ENCODE results near the gene JPH2. TPM values are rescaled to one million over a fixed set of nuclear protein-coding genes. Genes with fewer than 3 reads are reported as not detected.

The JPH2 gene
- total RNA-seq, 2 donors from 2014 or later: 0.09 to 0.42 TPM

GRCh38 chr20:44167736-44168135 lies 19.3 kb downstream of the JPH2 start:
- Mint-ChIP-seq H3K9me3 (no peaks in the 10 kb centered on the region), H3K27me3 (peaks cover 50% of the 10 kb centered on the region), H3K4me3 (no peak overlapping the region), H3K27ac (no peak overlapping the region), H3K4me1 (no peaks in the 10 kb centered on the region), H3K36me3 (ENCODE audit: low read depth) (no peaks in the 10 kb centered on the region)
- ATAC-seq (replicated peaks): no peak

- H3K4me1 Mint-ChIP-seq: no peaks in the 10 kb centered on the region
- H3K4me3 Mint-ChIP-seq: no peak overlapping the region
- no peaks in the 10 kb centered on the region for H3K9me3 Mint-ChIP-seq
- no peaks in the 10 kb centered on the region for H3K36me3 Mint-ChIP-seq (ENCODE audit: low read depth)
- no peak for ATAC-seq (replicated peaks)
- no peak overlapping the region for H3K27ac Mint-ChIP-seq
- peaks cover 44% of the 10 kb centered on the region for H3K27me3 Mint-ChIP-seq
Measured at GRCh38 chr20:44166477-44166876, 20.5 kb downstream of the JPH2 start.

GRCh38 chr20:44166008-44166407 lies 21.0 kb downstream of the JPH2 start:
- Mint-ChIP-seq H3K9me3 (no peaks in the 10 kb centered on the region), H3K36me3 (ENCODE audit: low read depth) (no peaks in the 10 kb centered on the region), H3K27me3 (peaks cover 42% of the 10 kb centered on the region), H3K4me1 (no peaks in the 10 kb centered on the region), H3K4me3 (no peak overlapping the region), H3K27ac (no peak overlapping the region)
- ATAC-seq (replicated peaks): no peak

GRCh38 chr20:44160133-44160532 lies 26.9 kb downstream of the JPH2 start:
- H3K27ac Mint-ChIP-seq: no peak overlapping the region
- no peaks in the 10 kb centered on the region for H3K36me3 Mint-ChIP-seq (ENCODE audit: low read depth)
- H3K4me3 Mint-ChIP-seq: no peak overlapping the region
- H3K9me3 Mint-ChIP-seq: peaks cover 4% of the 10 kb centered on the region
- peaks cover 38% of the 10 kb centered on the region for H3K27me3 Mint-ChIP-seq
- no peak for ATAC-seq (replicated peaks)
- H3K4me1 Mint-ChIP-seq: peaks cover 5% of the 10 kb centered on the region

- Mint-ChIP-seq H3K4me1 (peaks cover 5% of the 10 kb centered on the region), H3K36me3 (ENCODE audit: low read depth) (no peaks in the 10 kb centered on the region), H3K27me3 (peaks cover 38% of the 10 kb centered on the region), H3K27ac (no peak overlapping the region), H3K4me3 (no peak overlapping the region), H3K9me3 (peaks cover 4% of the 10 kb centered on the region)
- ATAC-seq (replicated peaks): no peak
Measured at GRCh38 chr20:44159711-44160110, 27.3 kb downstream of the JPH2 start.

- ATAC-seq (replicated peaks): no peak
- Mint-ChIP-seq H3K36me3 (ENCODE audit: low read depth) (no peaks in the 10 kb centered on the region), H3K9me3 (peaks cover 4% of the 10 kb centered on the region), H3K27ac (no peak overlapping the region), H3K4me3 (no peak overlapping the region), H3K4me1 (peaks cover 5% of the 10 kb centered on the region), H3K27me3 (peaks cover 33% of the 10 kb centered on the region)
Measured at GRCh38 chr20:44159125-44159524, 27.9 kb downstream of the JPH2 start.

- H3K36me3 Mint-ChIP-seq (ENCODE audit: low read depth): no peaks in the 10 kb centered on the region
- peaks cover 5% of the 10 kb centered on the region for H3K4me1 Mint-ChIP-seq
- no peak for ATAC-seq (replicated peaks)
- H3K27ac Mint-ChIP-seq: no peak overlapping the region
- H3K4me3 Mint-ChIP-seq: no peak overlapping the region
- H3K27me3 Mint-ChIP-seq: peaks cover 22% of the 10 kb centered on the region
- H3K9me3 Mint-ChIP-seq: peaks cover 4% of the 10 kb centered on the region
Measured at GRCh38 chr20:44157061-44157460, 29.9 kb downstream of the JPH2 start.

GRCh38 chr20:44154521-44155001 lies 32.4 kb downstream of the JPH2 start:
- Mint-ChIP-seq H3K4me1 (peaks cover 5% of the 10 kb centered on the region), H3K27ac (no peak overlapping the region), H3K27me3 (peaks cover 19% of the 10 kb centered on the region), H3K4me3 (no peak overlapping the region), H3K9me3 (peaks cover 4% of the 10 kb centered on the region), H3K36me3 (ENCODE audit: low read depth) (no peaks in the 10 kb centered on the region)
- no peak for ATAC-seq (replicated peaks)

DNA sequence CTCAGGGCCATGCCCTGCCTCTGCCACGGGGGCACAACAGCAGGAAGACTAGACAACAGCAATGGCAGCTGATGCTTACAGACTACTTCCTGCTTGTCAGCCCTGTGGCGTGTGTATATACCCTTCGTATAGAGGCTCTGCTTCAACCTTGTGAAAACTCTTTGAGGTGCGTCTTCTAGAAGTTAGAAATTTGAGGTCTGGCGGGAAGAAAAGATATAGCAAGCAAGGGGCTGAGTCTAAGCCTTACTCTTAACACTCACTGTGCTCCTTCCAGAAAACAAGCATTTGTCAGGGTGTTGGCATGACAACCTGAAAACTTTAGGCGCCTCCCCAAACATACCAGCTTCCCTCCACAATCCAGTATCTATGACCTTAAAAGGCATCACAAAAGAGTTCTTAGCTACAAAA lies 33.3 kb downstream of the JPH2 start:
- Mint-ChIP-seq H3K4me3 (peak overlapping the region; percentile 51), H3K36me3 (ENCODE audit: low read depth) (no peaks in the 10 kb centered on the region), H3K9me3 (no peaks in the 10 kb centered on the region), H3K4me1 (no peaks in the 10 kb centered on the region), H3K27ac (peak overlapping the region; percentile 80), H3K27me3 (peaks cover 12% of the 10 kb centered on the region)
- ATAC-seq (replicated peaks): peak; percentile 83

DNA sequence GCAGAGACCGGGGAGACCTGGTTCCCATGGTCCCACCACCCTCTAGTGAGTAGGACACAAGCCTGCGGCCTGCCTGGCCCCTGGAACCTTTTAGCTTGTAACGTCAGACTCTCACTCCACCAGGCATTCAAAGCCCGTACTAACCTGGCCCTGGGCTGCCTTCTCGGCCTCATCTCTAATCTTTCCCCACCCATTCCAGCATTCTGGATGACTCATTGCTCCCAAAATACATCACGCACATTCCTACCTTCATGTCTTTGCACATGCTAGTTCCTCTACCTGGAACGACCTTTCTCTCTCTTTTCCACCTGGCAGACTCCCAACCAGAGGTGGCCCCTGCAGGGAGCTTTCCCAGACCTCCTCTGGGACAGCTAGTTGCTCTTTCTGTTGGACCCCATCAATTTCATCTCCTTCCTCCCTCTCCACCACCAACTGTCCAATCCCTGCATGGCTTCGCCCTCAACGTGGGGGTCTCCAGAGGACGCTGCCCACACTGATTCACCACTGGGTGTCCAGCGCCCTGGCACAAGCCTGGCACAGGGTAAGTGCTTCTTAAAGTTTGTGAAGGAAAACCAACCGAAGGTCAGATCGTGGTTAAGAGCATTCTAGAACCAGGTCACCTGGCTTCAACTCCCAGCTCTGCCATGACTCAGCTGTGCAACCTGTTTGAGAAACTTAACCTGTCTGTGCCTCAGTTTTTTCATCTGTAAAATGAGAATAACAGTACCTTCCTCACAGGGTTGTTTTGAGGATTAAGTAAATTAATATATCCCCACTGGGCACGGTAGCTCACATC lies 35.2 kb downstream of the JPH2 start:
- Mint-ChIP-seq H3K4me3 (no peak overlapping the region), H3K27ac (no peak overlapping the region), H3K4me1 (no peaks in the 10 kb centered on the region), H3K9me3 (no peaks in the 10 kb centered on the region), H3K36me3 (ENCODE audit: low read depth) (no peaks in the 10 kb centered on the region), H3K27me3 (peaks cover 4% of the 10 kb centered on the region)
- ATAC-seq (replicated peaks): no peak

GRCh38 chr20:44146272-44146671 lies 40.7 kb downstream of the JPH2 start:
- Mint-ChIP-seq H3K27ac (no peak overlapping the region), H3K27me3 (peaks cover 15% of the 10 kb centered on the region), H3K4me3 (no peak overlapping the region), H3K9me3 (no peaks in the 10 kb centered on the region), H3K36me3 (ENCODE audit: low read depth) (no peaks in the 10 kb centered on the region), H3K4me1 (no peaks in the 10 kb centered on the region)
- ATAC-seq (replicated peaks): no peak

GRCh38 chr20:44145131-44145775 lies 41.7 kb downstream of the JPH2 start:
- H3K27me3 Mint-ChIP-seq: peaks cover 19% of the 10 kb centered on the region
- no peak overlapping the region for H3K4me3 Mint-ChIP-seq
- no peak for ATAC-seq (replicated peaks)
- no peaks in the 10 kb centered on the region for H3K36me3 Mint-ChIP-seq (ENCODE audit: low read depth)
- H3K4me1 Mint-ChIP-seq: no peaks in the 10 kb centered on the region
- no peaks in the 10 kb centered on the region for H3K9me3 Mint-ChIP-seq
- H3K27ac Mint-ChIP-seq: no peak overlapping the region

DNA sequence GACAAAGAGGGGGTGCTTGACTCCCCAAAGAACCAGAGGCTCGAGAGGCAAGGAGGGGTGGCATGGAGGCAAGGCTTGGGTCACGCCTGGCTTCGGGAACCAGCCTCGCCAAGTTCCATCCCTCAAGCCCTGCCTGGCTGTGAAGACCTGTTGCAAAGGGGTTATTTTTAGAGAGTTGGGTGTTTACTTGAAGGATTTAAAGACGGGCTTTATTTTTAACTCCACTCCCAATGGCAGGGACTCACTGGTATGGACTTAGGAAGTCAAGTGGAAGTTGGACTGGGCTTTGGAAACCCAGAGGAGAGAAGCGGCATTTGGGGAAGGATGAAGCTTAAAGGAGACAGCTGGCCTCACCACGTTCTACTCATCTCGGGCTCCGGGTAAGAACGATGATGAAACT lies 43.1 kb downstream of the JPH2 start:
- Mint-ChIP-seq H3K4me1 (no peaks in the 10 kb centered on the region), H3K36me3 (ENCODE audit: low read depth) (no peaks in the 10 kb centered on the region), H3K27me3 (peaks cover 25% of the 10 kb centered on the region), H3K9me3 (no peaks in the 10 kb centered on the region), H3K4me3 (no peak overlapping the region), H3K27ac (no peak overlapping the region)
- no peak for ATAC-seq (replicated peaks)

DNA sequence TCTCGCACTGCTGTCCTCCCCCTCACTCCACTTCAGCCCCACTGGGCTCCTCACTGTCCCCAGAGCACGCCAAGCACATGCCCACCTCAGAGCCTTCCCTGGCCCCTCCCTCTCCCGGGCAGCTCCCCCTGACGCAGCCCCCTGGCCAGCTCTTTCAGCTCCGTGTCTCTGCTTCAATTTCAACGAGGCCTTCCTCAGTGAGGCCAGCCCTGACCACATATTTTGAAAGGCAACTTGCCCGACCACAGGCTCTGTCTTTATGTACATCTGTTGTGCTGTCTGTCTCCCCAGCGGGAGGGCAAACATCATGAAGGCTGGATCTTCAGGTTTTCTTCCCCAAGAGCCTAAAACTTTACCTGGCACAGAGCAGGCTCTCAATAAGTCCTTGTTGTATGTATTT lies 44.6 kb downstream of the JPH2 start:
- no peak overlapping the region for H3K27ac Mint-ChIP-seq
- H3K9me3 Mint-ChIP-seq: no peaks in the 10 kb centered on the region
- no peaks in the 10 kb centered on the region for H3K36me3 Mint-ChIP-seq (ENCODE audit: low read depth)
- peaks cover 28% of the 10 kb centered on the region for H3K27me3 Mint-ChIP-seq
- H3K4me3 Mint-ChIP-seq: no peak overlapping the region
- no peak for ATAC-seq (replicated peaks)
- H3K4me1 Mint-ChIP-seq: no peaks in the 10 kb centered on the region

DNA sequence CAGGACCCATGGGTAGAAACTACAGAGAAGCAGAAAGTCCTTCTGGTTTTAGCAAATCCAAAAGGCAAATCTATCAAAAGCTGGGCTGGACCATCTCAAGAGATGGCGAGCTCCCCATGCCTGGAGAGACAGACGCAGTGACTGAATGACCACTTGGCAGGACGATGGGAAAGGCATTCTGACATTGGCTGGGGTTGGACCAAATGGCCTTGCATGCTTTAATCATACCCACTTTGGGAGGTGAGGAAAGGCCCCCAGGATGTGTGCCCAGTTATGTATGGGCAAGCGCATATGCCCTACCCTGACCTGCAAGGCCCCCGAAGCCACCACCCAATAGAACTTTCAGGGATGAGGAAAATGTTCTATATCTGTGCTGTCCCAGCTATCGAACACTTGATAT lies 45.1 kb downstream of the JPH2 start:
- Mint-ChIP-seq H3K4me1 (no peaks in the 10 kb centered on the region), H3K36me3 (ENCODE audit: low read depth) (no peaks in the 10 kb centered on the region), H3K4me3 (no peak overlapping the region), H3K27ac (no peak overlapping the region), H3K9me3 (no peaks in the 10 kb centered on the region), H3K27me3 (peaks cover 28% of the 10 kb centered on the region)
- no peak for ATAC-seq (replicated peaks)

Measured in activated T-helper 17 cell treated with anti-CD3 and anti-CD28 coated beads, Interleukin-2, amount 50 U/mL, for 72 hours (primary cell).